ENCODE results near the gene OTX1. TPM values are rescaled to one million over a fixed set of nuclear protein-coding genes. Genes with fewer than 3 reads are reported as not detected.

The OTX1 gene
- total and polyA plus RNA-seq, 9 of the 15 experiments (the other 6 are each of a cell fraction or from before 2014, with no cell fraction given): 0.18 to 7.1 (median 0.58) TPM

DNA sequence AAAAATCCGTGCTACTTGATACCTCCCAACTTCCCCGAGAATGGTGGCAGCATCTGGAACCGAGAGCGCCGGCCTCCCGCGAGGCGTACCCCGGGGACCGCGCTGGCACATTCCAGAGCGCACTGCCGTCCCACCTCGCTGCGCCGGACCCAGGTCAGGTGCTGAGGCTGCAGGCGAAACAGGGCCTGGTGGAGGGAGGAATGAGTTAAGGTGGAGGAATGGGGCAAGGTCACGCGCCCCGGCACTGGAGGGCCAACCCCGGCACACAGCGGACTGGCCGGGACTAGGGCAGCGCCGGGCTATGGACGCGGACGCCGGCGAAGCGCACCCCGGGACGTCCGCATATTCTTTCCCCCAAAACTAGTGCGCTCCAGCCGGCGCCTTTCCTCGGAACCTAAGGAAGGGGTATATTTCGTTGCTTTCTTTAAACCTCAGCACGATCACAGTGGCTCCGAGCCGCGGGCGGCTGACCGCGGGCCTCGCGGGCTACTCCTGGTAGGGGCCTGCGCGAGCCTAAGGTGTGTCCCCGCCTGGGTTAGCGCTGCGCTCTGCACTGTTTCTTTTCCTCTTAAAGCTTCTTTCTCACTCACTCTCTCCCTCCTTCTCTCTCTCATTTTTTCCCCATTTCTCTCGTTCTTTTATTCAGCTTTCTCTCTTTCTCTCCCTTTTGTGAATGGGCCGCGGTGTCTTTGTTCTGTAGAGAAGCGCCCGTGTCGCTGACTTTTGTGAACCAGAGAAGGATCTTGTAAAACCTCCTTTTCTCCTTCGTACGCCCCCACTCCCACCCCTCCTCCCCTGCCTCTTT is 2.1 kb upstream of the OTX1 start:
- H3K4me2 ChIP-seq (ENCODE audit: insufficient read depth, low read length): no peak overlapping the region
- H3K4me3 ChIP-seq: no peak overlapping the region
- no peaks in the 10 kb centered on the region for H3K27me3 ChIP-seq (ENCODE audit: control insufficient read depth in 2 of 2, insufficient read depth in 2 of 2, low read length in 2 of 2)
- no peaks in the 10 kb centered on the region for H3K9me1 ChIP-seq (ENCODE audit: control insufficient read depth, insufficient read depth, low read length)
- ChIA-PET POLR2A (no interaction called here), CTCF (ENCODE audit: low intra/inter-chr PET ratio) (no interaction called here)
- H3K4me1 ChIP-seq (replicated peaks in 1 of 2; ENCODE audit: control insufficient read depth in 2 of 2, insufficient read depth in 2 of 2, low read length in 2 of 2): peaks cover 2 to 39% of the 10 kb centered on the region in 2 experiments; a peak in 4 of 5 replicates
- H3K27ac ChIP-seq (ENCODE audit: extremely low read depth, low read depth, low read length): no peak overlapping the region
- H3K79me2 ChIP-seq (ENCODE audit: control insufficient read depth, insufficient read depth, low read length): peaks cover 12% of the 10 kb centered on the region; the same call in 2 of the 3 replicates
- DNase-seq (ENCODE audit: extremely low read depth in 1 of 4, low spot score in 3 of 4): no peak
- peaks cover 10% of the 10 kb centered on the region; the same call in 2 of the 3 replicates for H3K36me3 ChIP-seq (ENCODE audit: control insufficient read depth, insufficient read depth, low read length)
- no peak for FAIRE-seq
- no peak for ATAC-seq
- H4K20me1 ChIP-seq (replicated peaks; ENCODE audit: control insufficient read depth, insufficient read depth, low read length): no peaks in the 10 kb centered on the region
- H2AFZ ChIP-seq (ENCODE audit: low read depth, low read length): no peak overlapping the region
- intact Hi-C loops (cut with micrococcal nuclease): no loop called here
- in situ Hi-C loops (cut with MboI): no loop called here
- BruUV-seq (replicated peaks): no TSS peak
- peaks cover 3% of the 10 kb centered on the region for H3K9me3 ChIP-seq (replicated peaks; ENCODE audit: control insufficient read depth, insufficient read depth, low read depth, low read length)
- 98% methylated on average over 49 of the region's 61 CpGs for WGBS (ENCODE audit: insufficient coverage, low coverage, missing lambda C conversion rate)
- H3K9ac ChIP-seq (ENCODE audit: insufficient read depth in 1 of 2, low read depth in 2 of 2, low read length in 2 of 2): no peak overlapping the region
- no peak for TF ChIP-seq KLF10 (CRISPR knock-in tag; IDR thresholded peaks at IDR 0.05)
- TF ChIP-seq ZBTB33 (CRISPR knock-in tag; IDR thresholded peaks at IDR 0.05): peak; percentile 85
- no peak for TF ChIP-seq NFATC3 (IDR thresholded peaks at IDR 0.05)
- TF ChIP-seq POU5F1 (IDR thresholded peaks at IDR 0.05; ENCODE audit: borderline replicate concordance, low read depth, low read length, partially characterized antibody): no peak
- no peak for TF ChIP-seq ARHGAP35 (IDR thresholded peaks at IDR 0.05; ENCODE audit: partially characterized antibody)
- TF ChIP-seq ZNF217 (CRISPR knock-in tag; IDR thresholded peaks at IDR 0.05): no peak
- TF ChIP-seq HMGN3 (IDR thresholded peaks at IDR 0.05; ENCODE audit: borderline replicate concordance, extremely low read depth, insufficient read length, low read depth, low read length): peak; percentile 31
- no peak for TF ChIP-seq ZNF165 (CRISPR knock-in tag; IDR thresholded peaks at IDR 0.05; ENCODE audit: borderline replicate concordance)
- TF ChIP-seq, protein P1, sequence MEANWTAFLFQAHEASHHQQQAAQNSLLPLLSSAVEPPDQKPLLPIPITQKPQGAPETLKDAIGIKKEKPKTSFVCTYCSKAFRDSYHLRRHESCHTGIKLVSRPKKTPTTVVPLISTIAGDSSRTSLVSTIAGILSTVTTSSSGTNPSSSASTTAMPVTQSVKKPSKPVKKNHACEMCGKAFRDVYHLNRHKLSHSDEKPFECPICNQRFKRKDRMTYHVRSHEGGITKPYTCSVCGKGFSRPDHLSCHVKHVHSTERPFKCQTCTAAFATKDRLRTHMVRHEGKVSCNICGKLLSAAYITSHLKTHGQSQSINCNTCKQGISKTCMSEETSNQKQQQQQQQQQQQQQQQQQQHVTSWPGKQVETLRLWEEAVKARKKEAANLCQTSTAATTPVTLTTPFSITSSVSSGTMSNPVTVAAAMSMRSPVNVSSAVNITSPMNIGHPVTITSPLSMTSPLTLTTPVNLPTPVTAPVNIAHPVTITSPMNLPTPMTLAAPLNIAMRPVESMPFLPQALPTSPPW (CRISPR knock-in tag; IDR thresholded peaks at IDR 0.05): no peak
- peak; percentile 53; the same call in 1 of the 2 replicates for TF ChIP-seq POLR2G (IDR thresholded peaks at IDR 0.05; ENCODE audit: low read depth, low read length)
- no peak for TF ChIP-seq CREBBP (IDR thresholded peaks at IDR 0.05; ENCODE audit: low read depth, low read length)
- TF ChIP-seq CBX2 (IDR thresholded peaks at IDR 0.05; ENCODE audit: insufficient read depth, low read length, poor library complexity, severe bottlenecking): no peak
- TF ChIP-seq GTF2E2 (tag; IDR thresholded peaks at IDR 0.05): no peak
- no peak for TF ChIP-seq DACH1 (IDR thresholded peaks at IDR 0.05; ENCODE audit: partially characterized antibody)
- no peak for TF ChIP-seq GABPB2 (CRISPR knock-in tag; conservative IDR thresholded peaks at IDR 0.05)
- TF ChIP-seq RUNX1 (IDR thresholded peaks at IDR 0.05; ENCODE audit: low read depth): no peak
- TF ChIP-seq, protein P2, sequence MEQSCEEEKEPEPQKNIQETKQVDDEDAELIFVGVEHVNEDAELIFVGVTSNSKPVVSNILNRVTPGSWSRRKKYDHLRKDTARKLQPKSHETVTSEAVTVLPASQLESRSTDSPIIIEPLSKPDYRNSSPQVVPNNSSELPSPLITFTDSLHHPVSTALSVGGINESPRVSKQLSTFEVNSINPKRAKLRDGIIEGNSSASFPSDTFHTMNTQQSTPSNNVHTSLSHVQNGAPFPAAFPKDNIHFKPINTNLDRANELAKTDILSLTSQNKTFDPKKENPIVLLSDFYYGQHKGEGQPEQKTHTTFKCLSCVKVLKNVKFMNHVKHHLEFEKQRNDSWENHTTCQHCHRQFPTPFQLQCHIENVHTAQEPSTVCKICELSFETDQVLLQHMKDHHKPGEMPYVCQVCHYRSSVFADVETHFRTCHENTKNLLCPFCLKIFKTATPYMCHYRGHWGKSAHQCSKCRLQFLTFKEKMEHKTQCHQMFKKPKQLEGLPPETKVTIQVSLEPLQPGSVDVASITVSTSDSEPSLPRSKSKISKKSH (CRISPR knock-in tag; IDR thresholded peaks at IDR 0.05): no peak
